Choroid plexus epithelial cell (primary cell): Measurements from ENCODE around the gene FBXL17.

Experiments
- DNase-seq: peaks from one replicate; pipeline ENCODE4 v3.0.0-alpha.2; 2010; ENCODE audit warnings: low read depth
- H3K4me3 ChIP-seq: 2 replicates; pipeline ENCODE4 v1.5.1; 2011; ENCODE audit warnings: low read depth, mild to moderate bottlenecking, control low read depth, low read length, moderate library complexity
- CTCF ChIP-seq: conservative IDR thresholded peaks from 2 replicates; pipeline ENCODE4 v1.5.1; 2011; ENCODE audit warnings: low read depth, mild to moderate bottlenecking, control low read depth, inconsistent platforms, low read length, moderate library complexity

The FBXL17 gene

GRCh38 chr5:107830750-107831149 is 551.1 kb downstream of the FBXL17 start:
- no peak for TF ChIP-seq CTCF
- DNase-seq = no peak
- H3K4me3 ChIP-seq = no peak overlapping the region

DNA sequence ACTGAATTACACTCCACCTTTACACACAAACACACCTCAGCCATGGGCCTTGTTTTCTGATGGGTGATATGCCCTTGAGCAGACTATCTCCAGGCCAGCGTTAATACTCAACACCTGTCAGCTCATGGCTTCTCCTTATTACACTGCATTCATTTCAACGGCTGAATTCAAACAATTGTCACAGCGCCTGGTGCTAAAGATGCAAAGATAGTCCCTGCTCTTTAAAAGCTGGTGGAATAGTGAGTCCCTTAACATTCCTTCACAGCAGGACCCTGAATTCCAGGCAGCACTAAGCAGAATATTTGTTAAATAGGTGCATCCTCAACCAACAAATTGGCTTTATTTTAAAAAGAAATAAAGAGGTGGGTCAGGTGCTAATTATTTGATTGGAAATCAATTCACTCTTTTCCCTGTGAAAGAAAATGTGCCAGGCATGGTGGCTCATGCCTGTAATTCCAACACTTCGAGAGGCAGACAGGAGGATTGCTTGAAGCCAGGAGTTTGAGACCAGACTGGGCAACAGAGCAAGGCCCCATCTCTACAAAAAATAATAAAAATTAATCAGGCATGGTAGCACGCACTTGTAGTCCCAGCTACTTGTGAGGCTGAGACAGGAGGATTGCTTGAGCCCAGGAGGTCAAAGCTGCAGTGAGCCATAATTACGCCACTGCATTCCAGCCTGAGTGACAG is 555.4 kb downstream of the FBXL17 start:
- no peak for DNase-seq
- no peak overlapping the region for H3K4me3 ChIP-seq
- TF ChIP-seq CTCF = no peak

DNA sequence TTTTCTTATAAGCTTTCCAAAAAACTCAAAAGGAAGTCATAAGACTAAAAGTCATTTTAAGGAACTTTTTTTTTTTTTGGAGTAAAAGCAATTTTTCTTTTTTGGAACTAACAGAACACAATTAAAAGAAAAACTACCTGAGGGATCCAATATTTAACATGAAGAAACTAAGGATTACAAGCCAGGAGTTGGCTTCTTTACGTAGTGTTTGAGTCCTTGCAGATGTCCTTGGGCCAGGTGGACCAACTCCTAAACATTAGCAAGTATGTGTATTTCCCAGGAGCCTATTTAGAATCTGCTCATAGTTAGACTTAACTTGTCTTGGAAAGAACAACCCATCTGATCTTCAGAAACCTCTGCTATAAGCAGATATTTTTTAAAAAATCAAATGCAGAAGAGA is 557.1 kb downstream of the FBXL17 start:
- no peak for DNase-seq
- no peak overlapping the region for H3K4me3 ChIP-seq
- TF ChIP-seq CTCF = no peak

DNA sequence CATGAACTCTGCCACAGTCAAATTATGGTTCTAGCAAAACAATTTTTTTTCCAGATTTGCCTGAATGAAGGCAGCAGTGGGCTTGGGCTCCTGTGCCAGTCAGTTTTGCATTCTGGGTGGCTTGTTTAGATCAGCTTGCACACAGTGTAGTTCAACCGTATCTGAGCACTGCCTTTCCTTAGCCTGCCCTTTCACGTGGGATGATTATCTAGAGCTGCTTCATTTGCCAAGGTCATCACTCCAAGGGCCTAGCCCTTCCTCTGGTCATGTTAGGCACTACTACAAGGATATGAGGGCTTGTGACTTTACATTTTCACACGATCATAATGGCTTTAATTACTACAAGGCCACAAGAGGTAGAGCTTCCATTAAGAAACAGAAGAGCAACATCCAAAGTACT is 560.6 kb downstream of the FBXL17 start:
- TF ChIP-seq CTCF = no peak
- no peak for DNase-seq
- no peak overlapping the region for H3K4me3 ChIP-seq

DNA sequence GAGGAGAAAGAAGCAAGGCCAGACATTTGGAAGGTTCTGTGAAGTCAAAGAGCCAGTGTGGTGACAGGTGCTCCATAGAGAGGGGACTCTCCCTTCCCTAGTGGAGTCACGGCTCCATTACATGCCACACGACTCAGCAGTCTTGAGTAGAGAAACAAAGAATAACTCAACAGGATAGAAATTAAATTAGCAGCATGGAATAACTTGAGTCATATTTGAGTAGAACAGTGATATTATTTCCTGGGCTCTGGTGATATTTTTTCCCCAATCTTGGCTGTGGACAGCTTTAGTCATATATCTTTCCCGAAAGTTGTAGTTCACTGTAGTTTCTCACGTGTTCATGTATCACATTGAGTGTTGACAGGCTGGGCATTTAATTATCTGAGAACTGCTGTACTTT is 561.5 kb downstream of the FBXL17 start:
- H3K4me3 ChIP-seq = no peak overlapping the region
- TF ChIP-seq CTCF = no peak

DNA sequence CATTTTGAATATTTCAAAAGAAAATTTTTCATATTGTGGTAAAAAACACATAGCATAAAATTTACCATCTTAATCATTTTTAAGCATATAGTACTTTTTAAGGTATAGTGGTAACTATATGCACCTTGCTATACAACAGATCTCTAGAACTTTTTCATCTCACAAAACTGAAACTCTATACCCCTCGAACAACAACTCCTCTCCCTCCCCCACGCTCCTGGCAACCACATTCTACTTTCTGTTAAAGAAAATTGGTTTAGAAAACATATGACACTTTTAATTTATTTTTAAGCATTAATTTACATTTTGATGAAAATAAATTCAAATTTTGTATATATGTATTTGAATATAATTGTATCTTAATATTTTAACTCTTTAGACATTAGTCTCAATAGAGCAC is 563.9 kb downstream of the FBXL17 start:
- TF ChIP-seq CTCF = no peak
- H3K4me3 ChIP-seq = no peak overlapping the region
- DNase-seq = no peak

More for the DNA sequence above, 561.5 kb downstream of the FBXL17 start:
- no peak for DNase-seq

GRCh38 chr5:107817436-107817835 is 564.5 kb downstream of the FBXL17 start:
- no peak for DNase-seq
- no peak overlapping the region for H3K4me3 ChIP-seq
- TF ChIP-seq CTCF = no peak
